GM18520 (cell line): ENCODE measurements around the gene EEIG1.

Experiments
- ATAC-seq: cut with Tn5 transposase; IDR thresholded peaks from one replicate; pipeline ENCODE4 v1.9.1; 2021; ENCODE audit not compliant: unreplicated experiment

The EEIG1 gene

DNA sequence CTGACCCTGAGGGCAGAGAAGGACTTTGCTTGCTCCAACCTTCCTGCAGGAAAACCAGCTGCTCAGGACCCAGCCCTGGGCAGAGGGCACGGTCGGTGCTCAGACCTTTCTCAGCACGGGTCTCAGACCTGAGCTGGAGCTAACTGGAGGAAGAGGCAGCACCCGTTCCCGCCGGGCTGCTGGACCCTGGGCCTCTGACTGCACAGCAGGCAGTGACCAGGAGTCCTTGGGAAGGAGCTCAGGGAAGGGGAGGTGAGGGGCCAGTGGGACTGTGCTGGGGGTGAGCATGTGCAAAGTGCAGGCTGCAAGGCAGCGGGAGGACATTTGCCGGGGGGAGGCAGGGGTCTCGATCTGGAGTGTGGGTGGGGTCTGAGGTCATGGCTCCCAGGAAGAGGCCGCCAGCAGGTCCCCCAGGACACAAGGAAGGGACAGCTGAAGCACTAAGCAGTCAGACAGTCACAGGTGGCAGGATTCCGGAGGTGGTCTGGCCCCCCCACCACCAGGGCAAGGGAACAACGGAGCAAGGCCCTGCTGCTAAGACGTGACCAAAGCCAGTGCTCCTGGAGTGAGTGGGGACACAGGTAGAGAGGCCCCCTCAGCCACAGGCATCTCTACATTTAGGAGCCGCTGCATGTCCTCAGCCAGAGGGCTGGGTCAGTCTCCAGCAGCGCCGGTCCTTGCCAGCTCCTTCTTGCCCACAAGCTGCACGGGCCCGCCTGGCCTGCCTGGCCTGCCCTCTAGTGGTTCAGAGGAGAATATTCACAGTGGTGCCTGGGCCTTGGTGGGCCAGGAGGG lies 38.4 kb downstream of the EEIG1 start:
- ATAC-seq: no peak

DNA sequence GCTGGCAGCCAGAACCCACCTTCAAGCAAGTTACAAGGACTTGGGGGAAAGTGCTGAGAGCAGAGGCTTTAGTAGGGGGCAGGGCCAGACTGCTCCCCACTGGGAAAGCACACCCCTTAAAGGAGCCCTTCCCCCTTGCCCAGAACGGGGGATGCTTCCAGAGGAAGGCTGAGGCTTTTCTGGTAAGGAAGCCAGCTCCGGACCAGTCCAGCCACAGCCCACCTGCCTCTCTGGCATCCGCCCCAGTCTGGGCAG lies 38.9 kb downstream of the EEIG1 start:
- ATAC-seq: no peak

DNA sequence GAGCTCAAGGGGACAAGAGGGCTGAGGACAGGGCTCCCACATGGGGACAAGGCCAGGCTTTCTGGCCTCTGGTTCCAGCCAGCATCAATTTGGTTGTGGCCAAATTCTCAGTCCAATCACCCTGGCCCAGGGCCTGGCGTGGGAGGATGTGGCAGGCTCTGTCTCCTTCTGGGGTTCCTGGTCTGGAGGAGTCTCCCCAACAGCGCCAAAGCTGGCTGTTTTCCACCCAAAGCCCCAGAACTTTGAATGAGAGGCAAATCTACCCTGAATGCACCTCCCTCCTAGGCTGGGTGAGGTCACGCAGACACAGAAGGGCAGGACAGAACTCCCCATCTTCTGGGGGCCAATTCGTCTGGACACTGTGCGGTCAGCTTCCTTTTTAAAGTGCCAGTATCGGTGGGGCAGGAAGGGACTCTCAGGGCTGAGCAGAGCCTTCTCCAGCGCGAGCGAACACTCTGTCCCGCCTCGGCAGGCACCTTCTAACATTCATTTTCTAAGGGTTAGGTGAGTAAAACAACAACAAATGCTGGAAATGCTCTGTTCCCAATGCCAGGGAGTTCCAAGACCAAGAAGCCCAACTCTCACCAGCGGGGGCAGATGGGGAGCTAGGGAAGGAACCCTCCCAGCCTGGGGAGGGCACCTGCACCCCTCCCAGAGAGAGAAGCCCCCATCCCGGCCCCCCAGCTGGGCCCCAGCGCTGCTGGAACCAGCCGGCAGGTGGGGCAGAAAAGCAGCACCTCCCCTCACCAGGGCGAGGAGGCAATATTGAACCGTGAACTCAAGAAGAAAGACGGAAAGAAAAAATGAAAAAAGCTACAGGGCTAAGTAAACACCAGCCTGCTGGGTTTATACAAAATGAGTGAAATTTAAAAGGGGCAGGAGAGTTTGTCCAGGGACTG lies 39.5 kb downstream of the EEIG1 start:
- no peak for ATAC-seq

DNA sequence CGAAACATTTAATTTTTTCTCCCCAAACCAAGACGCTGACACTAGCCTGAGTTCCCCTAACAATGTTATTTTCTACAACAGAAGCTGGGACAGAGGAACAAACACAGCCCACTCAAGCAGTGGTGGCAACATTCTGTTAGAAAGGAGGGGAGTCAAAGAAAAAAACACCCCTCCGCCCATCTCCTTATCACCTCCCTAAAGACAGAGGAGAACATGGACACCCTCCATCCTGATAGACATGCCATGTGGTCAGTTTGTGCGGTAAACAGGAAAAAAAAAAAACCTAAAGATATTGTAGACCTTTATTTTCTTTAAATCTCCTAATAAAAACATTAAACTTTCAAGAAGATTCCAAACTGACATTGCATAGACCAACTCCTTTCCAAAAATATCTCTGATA lies 40.2 kb downstream of the EEIG1 start:
- ATAC-seq: no peak

DNA sequence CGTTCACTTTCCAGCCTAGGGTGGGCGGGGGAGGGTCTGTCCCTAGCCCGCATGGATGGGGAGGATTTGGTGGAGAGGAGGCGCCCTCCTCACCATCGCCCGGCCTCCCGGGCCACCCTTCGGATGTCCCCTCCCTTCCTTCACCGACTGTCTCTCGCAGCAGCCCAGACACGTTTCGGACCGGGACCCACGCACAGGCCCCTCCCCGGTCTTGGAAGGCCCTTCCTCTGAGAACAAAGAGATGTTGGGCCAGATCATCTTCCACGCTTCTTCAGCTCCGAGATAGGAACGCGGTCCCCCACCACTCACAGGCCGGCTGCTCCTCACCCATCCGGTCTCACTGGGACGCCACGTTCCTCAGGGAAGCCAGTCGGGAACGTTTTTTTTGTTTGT lies 42.5 kb downstream of the EEIG1 start:
- ATAC-seq: no peak

DNA sequence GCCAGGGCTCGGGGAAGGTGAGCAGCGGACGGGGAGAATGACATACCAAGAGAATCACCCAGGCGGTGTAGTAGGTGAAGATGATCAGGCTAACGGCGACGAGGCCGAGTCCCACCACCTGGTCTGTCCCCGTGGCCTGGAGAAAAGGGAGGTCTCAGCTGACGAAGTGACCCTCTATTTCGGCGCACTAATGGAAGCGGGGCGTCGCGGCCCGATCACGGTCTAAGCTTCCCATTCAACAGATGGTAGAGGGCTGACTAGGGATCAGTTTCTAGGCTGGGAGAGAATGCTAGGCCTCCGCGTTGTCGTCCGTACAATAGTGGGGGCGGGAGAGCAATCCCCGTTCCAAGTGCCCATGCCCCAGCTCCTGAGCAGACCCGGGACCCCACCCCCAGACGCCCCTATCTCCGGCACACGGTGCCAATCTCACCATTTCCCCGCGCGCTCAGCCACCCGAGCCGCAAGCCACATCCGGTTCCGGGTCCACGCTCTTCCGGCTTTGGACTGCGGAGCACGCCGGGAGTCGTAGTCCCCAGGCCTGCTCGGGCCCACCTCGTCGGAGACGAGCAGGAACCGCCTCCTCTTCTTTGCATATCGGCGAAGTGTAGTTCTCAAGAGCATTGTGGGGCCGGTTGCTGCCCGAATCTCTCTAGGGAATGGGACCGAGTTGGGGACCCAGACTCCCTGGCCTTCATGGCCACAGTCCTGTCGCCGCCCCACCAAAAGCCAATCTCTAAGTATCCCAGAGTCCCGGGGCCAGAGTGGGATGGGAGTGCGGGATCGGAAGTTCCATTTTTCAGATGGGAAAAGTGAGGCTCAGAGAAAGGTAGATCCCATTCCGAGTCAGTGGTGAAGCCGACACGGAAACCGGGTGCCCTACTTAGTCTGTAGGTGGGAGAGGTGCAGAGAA lies 43.1 kb downstream of the EEIG1 start, which contains the start of gene DPM2:
DPM2 (minus strand) TSS at position 467 of the 910 bp plus-strand sequence; CDS start at position 433, 34 bp downstream.
- peak; percentile 82 for ATAC-seq

DNA sequence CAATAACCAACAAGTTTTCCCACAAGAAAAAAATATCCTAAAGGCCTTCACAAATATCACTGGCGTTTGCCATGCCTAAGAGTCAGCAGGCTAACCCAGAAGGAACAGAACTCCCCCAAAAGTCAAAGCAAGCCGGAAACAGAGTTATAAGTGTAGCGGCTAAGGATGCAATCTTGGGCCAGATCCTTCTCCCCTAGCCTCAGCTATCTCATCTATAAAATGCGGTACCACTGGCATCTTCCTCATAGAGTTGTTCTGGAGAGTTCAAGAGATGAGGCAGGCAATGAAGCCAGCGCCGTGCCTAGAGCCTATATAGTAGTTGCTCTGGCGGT lies 43.8 kb downstream of the EEIG1 start:
- ATAC-seq: no peak

DNA sequence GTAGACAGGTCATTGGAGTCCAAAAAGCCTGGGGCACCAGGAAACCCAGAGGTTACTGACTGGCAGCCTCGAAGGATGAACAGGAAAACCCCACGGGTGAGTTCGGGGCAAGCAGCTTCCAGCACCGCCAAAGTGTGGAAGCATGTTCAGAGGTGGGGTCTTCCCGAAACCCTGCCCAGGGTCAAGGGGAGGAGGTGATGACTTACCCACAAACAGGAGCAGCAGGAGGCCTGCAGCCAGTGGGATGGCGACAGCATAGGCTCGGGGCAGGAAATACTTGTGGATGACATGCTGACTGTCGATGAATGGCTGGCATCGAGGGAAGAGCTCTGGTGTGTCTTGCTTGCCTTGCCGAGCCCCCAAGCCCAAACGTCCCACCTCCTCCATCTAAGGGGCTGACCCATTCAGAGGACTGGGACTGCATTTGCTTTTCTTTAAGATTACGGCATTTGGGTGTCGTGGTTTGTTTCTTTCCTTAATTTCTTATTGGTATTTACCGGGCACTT lies 44.4 kb downstream of the EEIG1 start:
- no peak for ATAC-seq

DNA sequence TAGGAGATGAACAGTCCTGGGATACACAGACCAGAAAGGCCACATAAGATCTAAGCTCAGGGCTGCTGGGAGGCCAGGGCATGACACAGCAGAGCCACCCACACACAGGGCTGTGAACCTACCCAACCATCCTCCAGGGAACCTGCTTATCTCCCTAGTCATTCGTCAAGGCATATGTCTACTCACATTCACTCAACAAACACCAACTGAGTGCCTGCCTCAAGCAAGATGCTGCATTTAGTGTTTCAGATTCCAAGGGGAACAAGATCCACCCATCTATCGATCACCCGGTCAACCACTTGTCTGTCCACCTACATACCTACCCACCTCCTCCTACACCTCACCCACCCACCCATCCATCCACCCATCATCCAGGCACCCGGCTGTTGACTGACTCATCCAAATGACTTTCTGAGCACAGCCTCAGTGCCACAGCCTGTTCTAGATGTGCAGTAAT lies 45.0 kb downstream of the EEIG1 start:
- ATAC-seq: no peak

DNA sequence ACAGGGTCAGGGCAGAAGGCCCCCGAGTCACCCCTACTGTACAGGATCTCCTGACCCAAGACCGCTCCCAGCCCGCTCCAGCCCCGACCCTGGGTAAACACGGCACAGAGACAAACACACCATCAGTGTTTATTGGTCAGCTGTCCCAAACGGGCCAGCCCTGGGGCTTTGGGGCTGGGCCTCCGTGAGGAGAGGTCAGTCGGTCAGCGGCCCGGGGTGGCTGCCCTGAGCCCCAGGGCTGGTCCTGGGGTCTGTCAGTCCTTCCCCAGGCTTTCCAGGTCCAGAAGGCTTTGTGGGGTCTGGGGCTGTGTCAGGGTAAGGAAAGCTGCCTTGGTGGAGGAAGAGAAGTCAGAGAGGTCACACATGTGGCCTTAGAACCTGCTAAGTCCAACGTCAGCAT lies 45.8 kb downstream of the EEIG1 start:
- no peak for ATAC-seq

DNA sequence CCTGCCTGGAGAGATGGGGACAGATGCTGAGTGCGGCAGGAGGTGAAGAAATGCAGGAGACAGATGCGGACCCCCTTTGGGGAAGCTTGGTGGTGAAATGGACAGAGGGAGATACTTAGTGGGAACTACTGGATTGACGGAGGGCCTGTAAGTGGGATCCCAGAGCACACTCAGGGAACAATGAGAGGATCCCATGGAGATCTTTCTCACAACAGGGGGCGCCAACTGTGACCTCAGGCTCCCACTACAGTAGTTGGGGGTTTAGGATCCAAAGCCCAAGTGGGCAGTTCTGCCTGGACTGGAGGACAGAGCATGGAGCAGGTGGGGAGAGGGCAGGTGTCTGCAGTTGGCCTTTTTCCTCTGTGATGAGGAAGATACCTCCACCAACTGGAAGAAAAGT lies 46.5 kb downstream of the EEIG1 start:
- ATAC-seq: no peak

DNA sequence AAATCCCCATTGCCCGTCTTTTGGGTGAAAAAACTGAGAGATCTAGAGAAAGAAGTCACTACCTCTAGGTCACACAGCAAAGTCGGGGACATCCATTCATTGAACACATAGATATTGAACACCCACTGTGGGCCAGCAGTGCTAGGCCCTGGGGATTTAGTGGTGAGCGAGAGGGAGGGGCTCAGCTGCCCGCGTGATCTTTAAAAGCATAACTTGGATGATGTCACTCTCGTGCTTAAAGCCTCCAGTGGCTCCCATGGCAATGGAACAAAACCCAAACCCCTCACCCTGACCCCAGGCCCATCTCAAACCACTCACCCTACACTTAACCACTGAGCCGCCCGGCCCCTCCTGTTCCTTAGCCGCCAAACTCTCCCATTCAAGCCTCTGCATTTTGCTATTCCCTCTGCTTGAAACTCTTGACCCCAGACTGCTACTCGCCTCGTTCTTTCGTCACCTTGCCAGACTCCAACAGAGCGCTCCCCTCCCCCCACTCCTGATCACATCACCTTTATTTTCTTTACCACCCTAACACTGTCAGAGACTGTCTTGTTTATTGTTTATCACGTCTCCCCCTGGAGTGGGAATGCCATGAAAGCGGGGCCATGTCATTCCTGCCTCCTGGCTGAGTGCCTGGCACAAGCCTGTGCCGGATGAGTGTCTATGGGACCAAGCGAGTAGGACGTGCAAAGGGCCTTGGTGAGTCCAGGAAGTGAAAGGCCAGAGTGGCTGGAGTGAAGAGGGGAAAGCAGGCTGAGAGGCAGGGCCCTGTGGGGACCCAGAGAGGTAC lies 49.5 kb downstream of the EEIG1 start:
- no peak for ATAC-seq
